ENCODE data around the gene THOC7.

GRCh38 chr3:63874769-63875168 lies 11.2 kb upstream of the THOC7 start:
- TF ChIP-seq CTCF (IDR thresholded peaks at IDR 0.05) = no peak
- TF ChIP-seq POLR2A (IDR thresholded peaks at IDR 0.05) = no peak

Data from Peyer's patch (tissue), 4 donors.